WTC11 (cell line): ENCODE results near the gene CFAP20. TPM values are rescaled to one million over a fixed set of nuclear protein-coding genes. Genes with fewer than 3 reads are reported as not detected.

Experiments
- ATAC-seq: fragments of 200-7000 bp; cut with Tn5 transposase; 2 replicates; pipeline ENCODE4 v1.10.0; 2021; ENCODE audit warnings: mild to moderate bottlenecking, moderate library complexity
- CTCF ChIA-PET: fragments of 300-600 bp; sonication (Branson Sonifier 250); formaldehyde crosslinking; loops from one replicate; lab custom pipeline; 2021; ENCODE audit warnings: antibody characterized with exemption; lab: Charles Lee
- POLR2A ChIA-PET: fragments of 350-600 bp; sonication (Branson Sonifier 250); formaldehyde crosslinking; loops from one replicate; lab custom pipeline; 2021; ENCODE audit warnings: antibody characterized with exemption; lab: Charles Lee
- DNase-seq: peaks from one replicate; pipeline ENCODE4 v3.0.0; 2021; ENCODE audit warnings: low spot score
- H3K27ac Mint-ChIP-seq: 2 replicates; pipeline ENCODE4 v1.8.0; 2021; ENCODE audit warnings: mixed read lengths
- H3K27me3 Mint-ChIP-seq: 2 replicates; pipeline ENCODE4 v1.8.0; 2021; ENCODE audit warnings: low read depth, mild to moderate bottlenecking, moderate library complexity, mixed read lengths
- H3K36me3 Mint-ChIP-seq: 2 replicates; pipeline ENCODE4 v1.8.0; 2021; ENCODE audit warnings: mixed read lengths
- H3K4me1 Mint-ChIP-seq: 2 replicates; pipeline ENCODE4 v1.8.0; 2022; ENCODE audit warnings: mixed read lengths
- H3K4me3 Mint-ChIP-seq: 2 replicates; pipeline ENCODE4 v1.8.0; 2021; ENCODE audit warnings: mild to moderate bottlenecking, moderate library complexity, mixed read lengths
- H3K9me3 Mint-ChIP-seq: 2 replicates; pipeline ENCODE4 v1.8.0; 2021; ENCODE audit warnings: mixed read lengths
- AFF4 ChIP-seq: sonication (generic); formaldehyde crosslinking; IDR thresholded peaks from 2 replicates; pipeline ENCODE4 v1.8.1; 2023; ENCODE audit warnings: mild to moderate bottlenecking, missing genetic modification reagents, borderline replicate concordance
- ERG ChIP-seq: fragments of 250-450 bp; sonication (Bioruptor Pico); IDR thresholded peaks from 2 replicates; pipeline ENCODE4 v1.8.0; 2021; ENCODE audit warnings: mild to moderate bottlenecking
- FOXJ3 ChIP-seq: sonication (generic); formaldehyde crosslinking; IDR thresholded peaks from 2 replicates; pipeline ENCODE4 v1.9.0; 2021; ENCODE audit warnings: missing genetic modification reagents, mild to moderate bottlenecking, borderline replicate concordance
- FOXP1 ChIP-seq: sonication (generic); formaldehyde crosslinking; IDR thresholded peaks from 2 replicates; pipeline ENCODE4 v1.8.0; 2022; ENCODE audit warnings: missing genetic modification reagents, mild to moderate bottlenecking, moderate library complexity, borderline replicate concordance
- GABPB1 ChIP-seq: sonication (generic); formaldehyde crosslinking; IDR thresholded peaks from 2 replicates; pipeline ENCODE4 v1.8.1; 2023; ENCODE audit warnings: mild to moderate bottlenecking, missing genetic modification reagents
- HMGXB4 ChIP-seq: sonication (generic); formaldehyde crosslinking; IDR thresholded peaks from 2 replicates; pipeline ENCODE4 v1.8.1; 2023; ENCODE audit warnings: mild to moderate bottlenecking, moderate library complexity, missing genetic modification reagents
- MYBL2 ChIP-seq: sonication (generic); formaldehyde crosslinking; IDR thresholded peaks from 2 replicates; pipeline ENCODE4 v1.8.1; 2023; ENCODE audit warnings: mild to moderate bottlenecking, moderate library complexity, missing genetic modification reagents
- NFE2L1 ChIP-seq: sonication (generic); formaldehyde crosslinking; IDR thresholded peaks from 2 replicates; pipeline ENCODE4 v1.8.1; 2023; ENCODE audit warnings: missing genetic modification reagents
- PREB ChIP-seq: sonication (generic); formaldehyde crosslinking; IDR thresholded peaks from 2 replicates; pipeline ENCODE4 v1.8.1; 2022; ENCODE audit warnings: mild to moderate bottlenecking, missing genetic modification reagents, moderate library complexity, borderline replicate concordance
- SMAD4 ChIP-seq: sonication (generic); formaldehyde crosslinking; IDR thresholded peaks from 2 replicates; pipeline ENCODE4 v1.8.0; 2022; ENCODE audit warnings: mild to moderate bottlenecking, missing genetic modification reagents
- SP1 ChIP-seq: sonication (generic); formaldehyde crosslinking; conservative IDR thresholded peaks from 2 replicates; pipeline ENCODE4 v1.8.1; 2022; ENCODE audit warnings: missing genetic modification reagents
- TEAD1 ChIP-seq: sonication (generic); formaldehyde crosslinking; IDR thresholded peaks from 2 replicates; pipeline ENCODE4 v1.8.0; 2022; ENCODE audit warnings: mild to moderate bottlenecking, missing genetic modification reagents
- TEAD4 ChIP-seq: sonication (generic); formaldehyde crosslinking; IDR thresholded peaks from 2 replicates; pipeline ENCODE4 v1.8.0; 2022; ENCODE audit warnings: mild to moderate bottlenecking, missing genetic modification reagents
- ZNF121 ChIP-seq: sonication (generic); formaldehyde crosslinking; IDR thresholded peaks from 2 replicates; pipeline ENCODE4 v1.8.0; 2023; ENCODE audit warnings: missing genetic modification reagents
- ZNF317 ChIP-seq: sonication (generic); formaldehyde crosslinking; IDR thresholded peaks from 2 replicates; pipeline ENCODE4 v1.8.1; 2023; ENCODE audit warnings: low read depth, mild to moderate bottlenecking, moderate library complexity, missing genetic modification reagents, borderline replicate concordance
- ZNF671 ChIP-seq: fragments of 250-450 bp; sonication (Bioruptor Pico); IDR thresholded peaks from 2 replicates; pipeline ENCODE4 v1.8.0; 2021; ENCODE audit warnings: mild to moderate bottlenecking
- total RNA-seq: library from RNA; stranded (reverse); gene quantifications from 3 replicates; pipeline ENCODE4 v1.2.3, GENCODE V29; 2021
- TF ChIP-seq, protein P1 (sequence below): sonication (generic); formaldehyde crosslinking; IDR thresholded peaks from 2 replicates; pipeline ENCODE4 v1.8.1; 2022; ENCODE audit warnings: low read depth, mild to moderate bottlenecking, moderate library complexity, missing genetic modification reagents, borderline replicate concordance
- TF ChIP-seq, protein P2 (sequence below): fragments of 250-450 bp; sonication (Bioruptor Pico); IDR thresholded peaks from 2 replicates; pipeline ENCODE4 v1.9.0; 2021; ENCODE audit warnings: mild to moderate bottlenecking, borderline replicate concordance
- TF ChIP-seq, protein P3 (sequence below): fragments of 250-450 bp; sonication (Bioruptor Pico); IDR thresholded peaks from 2 replicates; pipeline ENCODE4 v1.9.0; 2021; ENCODE audit warnings: mild to moderate bottlenecking
- TF ChIP-seq, protein P4 (sequence below): sonication (generic); formaldehyde crosslinking; IDR thresholded peaks from 2 replicates; pipeline ENCODE4 v1.8.0; 2023; ENCODE audit warnings: missing genetic modification reagents

Gene CFAP20
- total RNA-seq, 1 experiment from 2014 or later, result 41.9 TPM

DNA sequence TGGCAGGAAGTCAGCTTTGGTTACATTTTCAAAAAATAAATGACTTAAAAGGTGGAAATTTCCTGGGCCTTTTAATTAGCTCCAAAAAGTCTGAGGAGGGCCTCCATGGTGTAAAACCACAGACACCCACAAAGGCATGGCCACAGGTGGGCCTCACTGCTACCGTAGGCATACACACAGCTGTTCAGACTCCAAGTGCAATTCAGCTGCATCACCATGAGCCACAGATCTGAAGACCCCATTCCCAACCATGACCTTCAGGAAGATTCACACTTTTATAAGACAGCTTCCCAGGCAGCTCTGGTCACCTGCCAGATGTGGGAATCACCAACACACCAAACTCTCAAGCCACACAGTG is 48.2 kb upstream of the CFAP20 start:
- DNase-seq (no peak), ATAC-seq (no peak)
- no peak overlapping the region for H3K4me3 Mint-ChIP-seq
- no peaks in the 10 kb centered on the region for H3K9me3 Mint-ChIP-seq
- ChIA-PET CTCF (interaction anchor here (0.5 kb wide), 1 partner anchor 32 kb away, joined by 4 read pairs; no protein-coding TSS in a partner anchor), POLR2A (no interaction called here)
- H3K4me1 Mint-ChIP-seq, result no peaks in the 10 kb centered on the region
- H3K27ac Mint-ChIP-seq, result no peak overlapping the region
- peaks cover 51% of the 10 kb centered on the region for H3K36me3 Mint-ChIP-seq
- TF ChIP-seq ERG (CRISPR knock-in tag), result no peak
- no peak for TF ChIP-seq ZNF317
- TF ChIP-seq, protein P1, sequence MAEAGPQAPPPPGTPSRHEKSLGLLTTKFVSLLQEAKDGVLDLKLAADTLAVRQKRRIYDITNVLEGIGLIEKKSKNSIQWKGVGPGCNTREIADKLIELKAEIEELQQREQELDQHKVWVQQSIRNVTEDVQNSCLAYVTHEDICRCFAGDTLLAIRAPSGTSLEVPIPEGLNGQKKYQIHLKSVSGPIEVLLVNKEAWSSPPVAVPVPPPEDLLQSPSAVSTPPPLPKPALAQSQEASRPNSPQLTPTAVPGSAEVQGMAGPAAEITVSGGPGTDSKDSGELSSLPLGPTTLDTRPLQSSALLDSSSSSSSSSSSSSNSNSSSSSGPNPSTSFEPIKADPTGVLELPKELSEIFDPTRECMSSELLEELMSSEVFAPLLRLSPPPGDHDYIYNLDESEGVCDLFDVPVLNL (CRISPR knock-in tag), result no peak
- no peak for TF ChIP-seq AFF4 (CRISPR knock-in tag)
- TF ChIP-seq MYBL2 (CRISPR knock-in tag), result no peak
- TF ChIP-seq ZNF121, result no peak
- TF ChIP-seq SP1 (CRISPR knock-in tag), result no peak
- TF ChIP-seq GABPB1, result no peak
- TF ChIP-seq HMGXB4 (CRISPR knock-in tag), result no peak
- no peak for TF ChIP-seq ZNF671 (CRISPR knock-in tag)
- no peak for TF ChIP-seq FOXP1 (CRISPR knock-in tag)
- no peaks in the 10 kb centered on the region for H3K27me3 Mint-ChIP-seq

- H3K27me3 Mint-ChIP-seq, result no peaks in the 10 kb centered on the region
- CTCF ChIA-PET, result interaction anchor here (0.5 to 1.3 kb wide), 3 partner anchors 33 to 123 kb away, joined by 3 to 4 read pairs (median 4); no protein-coding TSS in a partner anchor
- POLR2A ChIA-PET, result interaction anchor here (0.6 kb wide), 1 partner anchor 44 kb away, joined by 3 read pairs; no protein-coding TSS in a partner anchor
- H3K4me1 Mint-ChIP-seq, result no peaks in the 10 kb centered on the region
- no peak for DNase-seq
- H3K27ac Mint-ChIP-seq, result peak overlapping the region; percentile 31; the same call in 1 of the 2 replicates
- H3K4me3 Mint-ChIP-seq, result no peak overlapping the region
- ATAC-seq, result no peak
- H3K36me3 Mint-ChIP-seq, result peaks cover 51% of the 10 kb centered on the region
- no peaks in the 10 kb centered on the region for H3K9me3 Mint-ChIP-seq
- TF ChIP-seq PREB (CRISPR knock-in tag) (no peak), TEAD1 (CRISPR knock-in tag) (no peak), SMAD4 (CRISPR knock-in tag) (no peak), FOXJ3 (CRISPR knock-in tag) (no peak), NFE2L1 (CRISPR knock-in tag) (no peak), TEAD4 (no peak)
- TF ChIP-seq, protein P2, sequence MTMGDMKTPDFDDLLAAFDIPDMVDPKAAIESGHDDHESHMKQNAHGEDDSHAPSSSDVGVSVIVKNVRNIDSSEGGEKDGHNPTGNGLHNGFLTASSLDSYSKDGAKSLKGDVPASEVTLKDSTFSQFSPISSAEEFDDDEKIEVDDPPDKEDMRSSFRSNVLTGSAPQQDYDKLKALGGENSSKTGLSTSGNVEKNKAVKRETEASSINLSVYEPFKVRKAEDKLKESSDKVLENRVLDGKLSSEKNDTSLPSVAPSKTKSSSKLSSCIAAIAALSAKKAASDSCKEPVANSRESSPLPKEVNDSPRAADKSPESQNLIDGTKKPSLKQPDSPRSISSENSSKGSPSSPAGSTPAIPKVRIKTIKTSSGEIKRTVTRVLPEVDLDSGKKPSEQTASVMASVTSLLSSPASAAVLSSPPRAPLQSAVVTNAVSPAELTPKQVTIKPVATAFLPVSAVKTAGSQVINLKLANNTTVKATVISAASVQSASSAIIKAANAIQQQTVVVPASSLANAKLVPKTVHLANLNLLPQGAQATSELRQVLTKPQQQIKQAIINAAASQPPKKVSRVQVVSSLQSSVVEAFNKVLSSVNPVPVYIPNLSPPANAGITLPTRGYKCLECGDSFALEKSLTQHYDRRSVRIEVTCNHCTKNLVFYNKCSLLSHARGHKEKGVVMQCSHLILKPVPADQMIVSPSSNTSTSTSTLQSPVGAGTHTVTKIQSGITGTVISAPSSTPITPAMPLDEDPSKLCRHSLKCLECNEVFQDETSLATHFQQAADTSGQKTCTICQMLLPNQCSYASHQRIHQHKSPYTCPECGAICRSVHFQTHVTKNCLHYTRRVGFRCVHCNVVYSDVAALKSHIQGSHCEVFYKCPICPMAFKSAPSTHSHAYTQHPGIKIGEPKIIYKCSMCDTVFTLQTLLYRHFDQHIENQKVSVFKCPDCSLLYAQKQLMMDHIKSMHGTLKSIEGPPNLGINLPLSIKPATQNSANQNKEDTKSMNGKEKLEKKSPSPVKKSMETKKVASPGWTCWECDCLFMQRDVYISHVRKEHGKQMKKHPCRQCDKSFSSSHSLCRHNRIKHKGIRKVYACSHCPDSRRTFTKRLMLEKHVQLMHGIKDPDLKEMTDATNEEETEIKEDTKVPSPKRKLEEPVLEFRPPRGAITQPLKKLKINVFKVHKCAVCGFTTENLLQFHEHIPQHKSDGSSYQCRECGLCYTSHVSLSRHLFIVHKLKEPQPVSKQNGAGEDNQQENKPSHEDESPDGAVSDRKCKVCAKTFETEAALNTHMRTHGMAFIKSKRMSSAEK (CRISPR knock-in tag), result no peak
- TF ChIP-seq, protein P3, sequence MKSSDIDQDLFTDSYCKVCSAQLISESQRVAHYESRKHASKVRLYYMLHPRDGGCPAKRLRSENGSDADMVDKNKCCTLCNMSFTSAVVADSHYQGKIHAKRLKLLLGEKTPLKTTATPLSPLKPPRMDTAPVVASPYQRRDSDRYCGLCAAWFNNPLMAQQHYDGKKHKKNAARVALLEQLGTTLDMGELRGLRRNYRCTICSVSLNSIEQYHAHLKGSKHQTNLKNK (CRISPR knock-in tag), result no peak
- TF ChIP-seq, protein P4, sequence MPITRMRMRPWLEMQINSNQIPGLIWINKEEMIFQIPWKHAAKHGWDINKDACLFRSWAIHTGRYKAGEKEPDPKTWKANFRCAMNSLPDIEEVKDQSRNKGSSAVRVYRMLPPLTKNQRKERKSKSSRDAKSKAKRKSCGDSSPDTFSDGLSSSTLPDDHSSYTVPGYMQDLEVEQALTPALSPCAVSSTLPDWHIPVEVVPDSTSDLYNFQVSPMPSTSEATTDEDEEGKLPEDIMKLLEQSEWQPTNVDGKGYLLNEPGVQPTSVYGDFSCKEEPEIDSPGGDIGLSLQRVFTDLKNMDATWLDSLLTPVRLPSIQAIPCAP (CRISPR knock-in tag), result no peak
These were observed 47.6 kb upstream of the CFAP20 start for GRCh38 chr16:58176608-58177352.
